HG03571 (cell line): ENCODE results near the gene KCNJ18.
"Not testable (repeated sequence)": the region's sequence is repeated elsewhere in the genome, so short reads cannot be mapped to it uniquely, and the experiment has no call there.

Experiments used
- ATAC-seq: cut with Tn5 transposase; IDR thresholded peaks from one replicate; pipeline ENCODE4 v1.9.1; 2021; ENCODE audit not compliant: unreplicated experiment

KCNJ18 gene

GRCh38 chr17:21720566-21720965, 28.2 kb downstream of the KCNJ18 start:
- ATAC-seq, result not testable (repeated sequence)

GRCh38 chr17:21722268-21722667, 29.9 kb downstream of the KCNJ18 start:
- not testable (repeated sequence) for ATAC-seq

- ATAC-seq, result not testable (repeated sequence)
Observed at GRCh38 chr17:21724216-21725006, 32.1 kb downstream of the KCNJ18 start.

GRCh38 chr17:21731076-21731475, 38.8 kb downstream of the KCNJ18 start:
- not testable (repeated sequence) for ATAC-seq

- not testable (repeated sequence) for ATAC-seq
Observed at GRCh38 chr17:21733931-21734330, 41.6 kb downstream of the KCNJ18 start.

- not testable (repeated sequence) for ATAC-seq
Observed at GRCh38 chr17:21735814-21736213, 43.5 kb downstream of the KCNJ18 start.

GRCh38 chr17:21737015-21737580, 44.8 kb downstream of the KCNJ18 start:
- ATAC-seq, result not testable (repeated sequence)

- ATAC-seq, result not testable (repeated sequence)
Observed at GRCh38 chr17:21738241-21738640, 45.9 kb downstream of the KCNJ18 start.

- ATAC-seq, result not testable (repeated sequence)
Observed at GRCh38 chr17:21738877-21739474, 46.7 kb downstream of the KCNJ18 start.

GRCh38 chr17:21739485-21739884, 47.2 kb downstream of the KCNJ18 start:
- ATAC-seq, result not testable (repeated sequence)

GRCh38 chr17:21740836-21741235, 48.5 kb downstream of the KCNJ18 start:
- not testable (repeated sequence) for ATAC-seq

- not testable (repeated sequence) for ATAC-seq
Observed at GRCh38 chr17:21741520-21741919, 49.2 kb downstream of the KCNJ18 start.

GRCh38 chr17:21742326-21742725, 50.0 kb downstream of the KCNJ18 start:
- no peak for ATAC-seq

- ATAC-seq, result not testable (repeated sequence)
Observed at GRCh38 chr17:21744151-21744550, 51.8 kb downstream of the KCNJ18 start.

GRCh38 chr17:21744621-21745020, 52.3 kb downstream of the KCNJ18 start:
- ATAC-seq, result not testable (repeated sequence)

- not testable (repeated sequence) for ATAC-seq
Observed at GRCh38 chr17:21745385-21746054, 53.2 kb downstream of the KCNJ18 start.

- not testable (repeated sequence) for ATAC-seq
Observed at GRCh38 chr17:21746415-21746814, 54.1 kb downstream of the KCNJ18 start.

- not testable (repeated sequence) for ATAC-seq
Observed at GRCh38 chr17:21747195-21747915, 55.0 kb downstream of the KCNJ18 start.

- ATAC-seq, result not testable (repeated sequence)
Observed at GRCh38 chr17:21748686-21749085, 56.4 kb downstream of the KCNJ18 start.

- ATAC-seq, result not testable (repeated sequence)
Observed at GRCh38 chr17:21749696-21750531, 57.6 kb downstream of the KCNJ18 start.
